Right lobe of liver (tissue), 4 donors: Measurements from ENCODE around the gene FAM240B.

Source experiments
- POLR2A ChIP-seq: fragments of 450-650 bp; IDR thresholded peaks from one replicate; pipeline ENCODE4 v1.6.1; 2017; ENCODE audit warnings: antibody characterized with exemption, mild to moderate bottlenecking
- TF ChIP-seq, protein P1 (sequence below), 4 donors: fragments of 200-600 bp in 3 of 4; fragments of 450-650 bp in 1 of 4; IDR thresholded peaks; one replicate each; pipeline versions ENCODE4 v1.5.1 to v1.8.0; 2016 to 2022; ENCODE audit warnings: antibody characterized with exemption in 4 of 4, mild to moderate bottlenecking in 2 of 4
- donor health status: DM: no; HTN: no; CAD: no.
- donor health status: DM: no; HTN: no; CAD: no.
- donor health status: DM: no; HTN: yes; CAD: no.

- TF ChIP-seq, protein P1, sequence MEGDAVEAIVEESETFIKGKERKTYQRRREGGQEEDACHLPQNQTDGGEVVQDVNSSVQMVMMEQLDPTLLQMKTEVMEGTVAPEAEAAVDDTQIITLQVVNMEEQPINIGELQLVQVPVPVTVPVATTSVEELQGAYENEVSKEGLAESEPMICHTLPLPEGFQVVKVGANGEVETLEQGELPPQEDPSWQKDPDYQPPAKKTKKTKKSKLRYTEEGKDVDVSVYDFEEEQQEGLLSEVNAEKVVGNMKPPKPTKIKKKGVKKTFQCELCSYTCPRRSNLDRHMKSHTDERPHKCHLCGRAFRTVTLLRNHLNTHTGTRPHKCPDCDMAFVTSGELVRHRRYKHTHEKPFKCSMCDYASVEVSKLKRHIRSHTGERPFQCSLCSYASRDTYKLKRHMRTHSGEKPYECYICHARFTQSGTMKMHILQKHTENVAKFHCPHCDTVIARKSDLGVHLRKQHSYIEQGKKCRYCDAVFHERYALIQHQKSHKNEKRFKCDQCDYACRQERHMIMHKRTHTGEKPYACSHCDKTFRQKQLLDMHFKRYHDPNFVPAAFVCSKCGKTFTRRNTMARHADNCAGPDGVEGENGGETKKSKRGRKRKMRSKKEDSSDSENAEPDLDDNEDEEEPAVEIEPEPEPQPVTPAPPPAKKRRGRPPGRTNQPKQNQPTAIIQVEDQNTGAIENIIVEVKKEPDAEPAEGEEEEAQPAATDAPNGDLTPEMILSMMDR (IDR thresholded peaks at IDR 0.05): no peak
- no peak for TF ChIP-seq POLR2A
These were observed 32.5 kb downstream of the FAM240B start for GRCh38 chr9:38687389-38687842.
